Heart right ventricle (tissue), 16 donors: ENCODE measurements around the gene DOCK9. TPM values are rescaled to one million over a fixed set of nuclear protein-coding genes. Genes with fewer than 3 reads are reported as not detected.
A peak's percentile ranks its signal among the peaks of the same experiment; 100 is the strongest.

Source experiments
- ATAC-seq, 8 donors: fragments of 200-7000 bp; cut with Tn5 transposase; one replicate each; pipeline ENCODE4 v1.9.1; 2020; ENCODE audit warnings: mild to moderate bottlenecking in 8 of 8, moderate library complexity in 8 of 8, moderate number of reproducible peaks in 1 of 8
- DNase-seq, 2 donors: peaks; one replicate each; pipeline ENCODE4 v3.0.0-alpha.2; 2020
- H3K27ac ChIP-seq, 10 donors: fragments of 200-600 bp; sonication (generic) in 2 of 10; one replicate each; pipeline versions ENCODE4 v1.5.0 to v1.8.0; 2020 to 2022; ENCODE audit warnings: mild to moderate bottlenecking in 3 of 10
- H3K27me3 ChIP-seq, 7 donors: fragments of 200-600 bp; one replicate each; pipeline ENCODE4 v1.8.0; 2021 to 2022; ENCODE audit warnings: mild to moderate bottlenecking in 2 of 7
- H3K36me3 ChIP-seq, 9 donors: fragments of 200-600 bp; sonication (generic) in 1 of 9; one replicate each; pipeline versions ENCODE4 v1.5.0 to v1.8.0; 2020 to 2022; ENCODE audit warnings: mild to moderate bottlenecking in 2 of 9
- H3K4me1 ChIP-seq, 9 donors: fragments of 200-600 bp; sonication (generic) in 1 of 9; one replicate each; pipeline versions ENCODE4 v1.5.0 to v1.8.0; 2020 to 2022; ENCODE audit warnings: mild to moderate bottlenecking in 4 of 9
- H3K4me3 ChIP-seq, 10 donors: fragments of 200-600 bp; sonication (generic) in 2 of 10; one replicate each; pipeline versions ENCODE4 v1.5.0 to v1.8.0; 2020 to 2022; ENCODE audit warnings: mild to moderate bottlenecking in 7 of 10, moderate library complexity in 2 of 10
- H3K9me3 ChIP-seq, 11 donors: fragments of 200-600 bp in 10 of 11; sonication (generic) in 2 of 11; one replicate each; pipeline versions ENCODE4 v1.5.0 to v1.8.0; 2013 to 2022; ENCODE audit warnings: mild to moderate bottlenecking in 2 of 11, control low read depth in 1 of 11, moderate library complexity in 1 of 11
- WGBS, 2 donors: extraction: QIAGEN DNeasy Blood & Tissue Kit; methylation state at CpG; one replicate each; pipeline ENCODE4 v1.1.7; 2013; ENCODE audit warnings: inconsistent platforms in 1 of 2; 5-methylcytosine and 5-hydroxymethylcytosine counted together
- intact Hi-C, 10 donors: fragments of 100-400 bp; cut with DNase I; formaldehyde crosslinking; loops; one replicate each; pipeline versions ENCODE4 v1.11.1 to v1.14.2; 2022
- polyA plus RNA-seq, 2 donors: library from polyadenylated mRNA; stranded (reverse); fragments of 200-250 nt; gene quantifications; one replicate each; pipeline ENCODE4 v1.2.3, GENCODE V29; 2013
- total RNA-seq, 10 donors: library from RNA; stranded (reverse); fragmentation: NEBNext Ultra II Directional in 3 of 10; extraction: Animal tissue kit (Norgen Biotek cat#: 25700) in 3 of 10; gene quantifications; one replicate each; pipeline versions ENCODE4 v1.2.1 to v1.2.4, GENCODE V29; 2021 to 2023
- TF ChIP-seq, protein P1 (sequence below), 9 donors: fragments of 200-600 bp; sonication (generic) in 2 of 9; IDR thresholded peaks; one replicate each; pipeline versions ENCODE4 v1.5.0 to v1.8.0; 2021 to 2022; ENCODE audit warnings: antibody characterized with exemption in 9 of 9, mild to moderate bottlenecking in 5 of 9, moderate library complexity in 1 of 9
- donor health status: Arrhythmogenic right ventricular cardiomyopathy.
- donor health status: ischemic (EF 13 %, LVEDD 7.1; RV severe dilation, severe dysfunction).
- donor health status: healthy with polysubstance abuse.
- donor health status: DM: no; HTN: yes; CAD: no.
- donor health status: DM: no; HTN: no; CAD: no.
- donor health status: ischemic (EF 25% LVEDD 6.9; RV normal size, moderate dysfunction).
- donor health status: ischemic (EF 25% LVEDD 5.7; RV mildly dilated, moderate dysfunction).
- donor health status: healthy.
- donor health status: DM: yes; HTN: yes; CAD: no.
- donor health status: Ischemic cardiomyopathy.
- donor health status: ischemic (EF 35%, LVEDD 5.7; RV mildly dilated, moderate dysfunction).
- donor health status: nonischemic (EF 11% LVEDD 7.7; RV severe dilation, severe dysfunction).
- donor health status: DM: yes; HTN: yes; CAD: no.
- donor health status: PGD.
- donor health status: ischemic (EF 29% LVEDD 5.4; RV normal size, mild dysfunction).
- donor health status: nonischemic (EF 23%, LVEDD 6.1; RV moderate dilation, normal function).

DOCK9 gene
- total and polyA plus RNA-seq, 12 donors: 31.6 to 73.7 (median 43.4) TPM

DNA sequence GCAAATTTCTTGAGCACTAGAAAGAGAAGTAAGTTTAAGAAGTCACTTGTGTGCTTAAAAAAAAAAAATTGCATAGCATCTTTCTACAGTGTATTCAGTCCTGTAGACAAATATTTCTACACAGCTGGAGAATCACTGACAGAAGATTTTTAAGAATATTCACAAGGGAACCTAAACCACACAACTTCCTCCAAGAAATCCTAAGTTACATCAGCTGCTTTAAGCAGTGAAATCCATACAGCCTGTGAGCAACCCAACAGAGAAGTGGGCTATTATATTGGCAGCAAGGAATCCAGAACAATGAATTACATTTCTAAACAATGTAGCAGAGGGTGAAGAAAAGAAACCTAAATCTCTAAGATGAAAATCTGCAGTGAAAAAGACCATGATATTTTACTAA is 1.5 kb downstream of the DOCK9 start:
- DNase-seq (no peak), ATAC-seq (no peak)
- no peaks in the 10 kb centered on the region for H3K9me3 ChIP-seq
- intact Hi-C loops: loop anchor here in 6 of 10 donors (5.0 to 10.0 kb wide), 4 partner anchors 56 to 82 kb away; no protein-coding TSS in a partner anchor
- TF ChIP-seq, protein P1, sequence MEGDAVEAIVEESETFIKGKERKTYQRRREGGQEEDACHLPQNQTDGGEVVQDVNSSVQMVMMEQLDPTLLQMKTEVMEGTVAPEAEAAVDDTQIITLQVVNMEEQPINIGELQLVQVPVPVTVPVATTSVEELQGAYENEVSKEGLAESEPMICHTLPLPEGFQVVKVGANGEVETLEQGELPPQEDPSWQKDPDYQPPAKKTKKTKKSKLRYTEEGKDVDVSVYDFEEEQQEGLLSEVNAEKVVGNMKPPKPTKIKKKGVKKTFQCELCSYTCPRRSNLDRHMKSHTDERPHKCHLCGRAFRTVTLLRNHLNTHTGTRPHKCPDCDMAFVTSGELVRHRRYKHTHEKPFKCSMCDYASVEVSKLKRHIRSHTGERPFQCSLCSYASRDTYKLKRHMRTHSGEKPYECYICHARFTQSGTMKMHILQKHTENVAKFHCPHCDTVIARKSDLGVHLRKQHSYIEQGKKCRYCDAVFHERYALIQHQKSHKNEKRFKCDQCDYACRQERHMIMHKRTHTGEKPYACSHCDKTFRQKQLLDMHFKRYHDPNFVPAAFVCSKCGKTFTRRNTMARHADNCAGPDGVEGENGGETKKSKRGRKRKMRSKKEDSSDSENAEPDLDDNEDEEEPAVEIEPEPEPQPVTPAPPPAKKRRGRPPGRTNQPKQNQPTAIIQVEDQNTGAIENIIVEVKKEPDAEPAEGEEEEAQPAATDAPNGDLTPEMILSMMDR (IDR thresholded peaks at IDR 0.05): no peak
- H3K27me3 ChIP-seq: no peaks in the 10 kb centered on the region
- peak overlapping the region; percentile 41 to 88 (median 72) for H3K27ac ChIP-seq
- H3K4me3 ChIP-seq: peak overlapping the region in 9 of 10 donors; percentile 47 to 68 (median 62)
- H3K4me1 ChIP-seq: peaks cover 11 to 74% (median 43%) of the 10 kb centered on the region in 9 donors
- no peaks in the 10 kb centered on the region for H3K36me3 ChIP-seq

DNA sequence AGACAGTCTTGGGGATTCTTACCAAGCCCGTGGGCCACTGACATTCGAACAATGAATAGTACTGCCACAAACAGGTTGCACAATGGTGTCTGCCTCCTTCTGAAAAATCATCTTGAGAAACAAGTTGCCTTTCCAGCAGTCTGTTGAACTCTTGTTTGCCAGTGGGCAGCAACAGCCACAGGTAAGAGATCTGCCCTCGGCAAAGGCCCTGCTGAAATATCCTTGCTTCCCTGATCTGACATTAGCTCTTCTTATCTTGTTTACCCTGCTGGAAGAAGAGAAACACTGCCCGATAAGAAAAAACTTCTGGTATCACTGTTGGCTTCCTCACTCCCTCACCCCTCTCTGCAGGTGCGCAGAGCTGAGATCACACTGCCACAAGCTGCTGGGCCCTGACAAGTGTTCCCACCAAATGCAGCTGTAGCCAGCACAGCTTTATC is 2.0 kb downstream of the DOCK9 start:
- Histone ChIP-seq H3K27ac (peak overlapping the region; percentile 41 to 88 (median 72)), H3K36me3 (no peaks in the 10 kb centered on the region), H3K9me3 (no peaks in the 10 kb centered on the region), H3K4me3 (peak overlapping the region in 9 of 10 donors; percentile 47 to 68 (median 62)), H3K27me3 (no peaks in the 10 kb centered on the region), H3K4me1 (peaks cover 15 to 78% (median 48%) of the 10 kb centered on the region in 9 donors)
- intact Hi-C loops: loop anchor here in 6 of 10 donors (5.0 to 10.0 kb wide), 4 partner anchors 56 to 81 kb away; no protein-coding TSS in a partner anchor
- DNase-seq: no peak
- ATAC-seq: no peak
- 41 to 65% methylated on average over 5 of the region's 5 CpGs for WGBS, 2 donors
- TF ChIP-seq, protein P1 (IDR thresholded peaks at IDR 0.05): no peak

DNA sequence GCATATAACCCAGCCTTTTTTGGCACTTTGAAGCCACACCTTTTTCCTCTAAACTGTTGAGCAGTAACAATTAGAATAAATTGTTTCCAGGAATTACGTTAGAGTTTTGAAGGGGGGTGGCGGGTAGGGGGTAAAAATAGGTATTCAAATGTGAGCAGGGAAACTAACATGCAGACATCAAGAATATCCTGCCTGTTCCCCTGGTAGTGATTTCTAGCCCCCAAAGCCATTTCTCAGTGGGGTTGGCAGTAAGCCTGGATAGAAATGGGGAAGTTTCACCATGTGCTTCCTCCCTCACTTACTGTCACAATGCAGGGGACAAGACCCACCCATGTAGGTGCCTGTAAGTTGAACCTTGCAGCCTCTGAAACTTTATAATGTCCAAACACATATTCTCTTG is 3.8 kb downstream of the DOCK9 start:
- H3K27ac ChIP-seq: peak overlapping the region; percentile 54 to 88 (median 70)
- ATAC-seq (peak in 7 of 8 donors; percentile 7 to 59 (median 39)), DNase-seq (peak in 1 of 2 donors; percentile 54)
- no peaks in the 10 kb centered on the region for H3K9me3 ChIP-seq
- no peaks in the 10 kb centered on the region for H3K36me3 ChIP-seq
- intact Hi-C loops: loop anchor here in 3 of 10 donors (5.0 to 10.0 kb wide), 2 partner anchors 47 to 79 kb away; no protein-coding TSS in a partner anchor
- H3K27me3 ChIP-seq: no peaks in the 10 kb centered on the region
- 39 to 44% methylated on average over 2 of the region's 2 CpGs for WGBS, 2 donors
- H3K4me3 ChIP-seq: peak overlapping the region in 7 of 10 donors; percentile 8 to 68 (median 30)
- TF ChIP-seq, protein P1 (IDR thresholded peaks at IDR 0.05): no peak
- H3K4me1 ChIP-seq: peaks cover 24 to 90% (median 66%) of the 10 kb centered on the region in 9 donors

DNA sequence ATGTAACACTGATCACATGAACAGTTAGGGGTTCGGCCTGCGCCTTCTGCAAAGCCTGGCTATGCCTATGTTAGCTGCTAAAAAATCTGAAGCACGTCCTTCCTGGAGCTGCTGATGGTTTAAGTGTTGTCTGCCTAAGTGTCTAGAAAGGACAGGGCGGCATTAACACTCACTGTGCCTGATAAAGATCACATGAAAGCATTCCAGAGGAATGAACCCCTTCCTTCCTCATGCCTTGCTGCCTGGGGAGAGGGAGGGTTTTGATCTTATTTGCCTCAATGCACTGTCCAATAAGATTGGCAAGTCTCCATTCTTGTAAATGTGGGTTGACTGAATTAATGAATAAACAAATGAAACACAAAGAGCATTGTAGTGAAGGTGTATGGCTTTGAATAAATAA is 5.2 kb downstream of the DOCK9 start:
- 57 to 59% methylated on average over 4 of the region's 4 CpGs for WGBS, 2 donors
- DNase-seq (no peak), ATAC-seq (no peak)
- H3K27ac ChIP-seq: peak overlapping the region in 8 of 10 donors; percentile 4 to 88 (median 70)
- H3K27me3 ChIP-seq: no peaks in the 10 kb centered on the region
- TF ChIP-seq, protein P1 (IDR thresholded peaks at IDR 0.05): no peak
- H3K36me3 ChIP-seq: no peaks in the 10 kb centered on the region
- intact Hi-C loops: loop anchor here in 3 of 10 donors (5.0 to 10.0 kb wide), 2 partner anchors 45 to 78 kb away; no protein-coding TSS in a partner anchor
- peaks cover 24 to 92% (median 65%) of the 10 kb centered on the region in 9 donors for H3K4me1 ChIP-seq
- H3K9me3 ChIP-seq: no peaks in the 10 kb centered on the region
- H3K4me3 ChIP-seq: peak overlapping the region in 3 of 10 donors; percentile 5 to 14 (median 10)
